Colonic mucosa (tissue), 4 donors: ENCODE measurements around the gene SLAMF9. TPM values are rescaled to one million over a fixed set of nuclear protein-coding genes. Genes with fewer than 3 reads are reported as not detected.
"Not testable (repeated sequence)": the region's sequence is repeated elsewhere in the genome, so short reads cannot be mapped to it uniquely, and the experiment has no call there.

Experiments used
- DNase-seq: peaks from one replicate; pipeline ENCODE4 v3.0.0-alpha.2; 2020
- H3K27ac ChIP-seq: fragments of 200-600 bp; one replicate; pipeline ENCODE4 v1.8.0; 2021
- H3K27me3 ChIP-seq: fragments of 200-600 bp; one replicate; pipeline ENCODE4 v1.8.0; 2021
- H3K36me3 ChIP-seq: fragments of 200-600 bp; one replicate; pipeline ENCODE4 v1.8.0; 2021
- H3K4me1 ChIP-seq: fragments of 200-600 bp; one replicate; pipeline ENCODE4 v1.8.0; 2021; ENCODE audit warnings: mild to moderate bottlenecking
- H3K4me3 ChIP-seq: fragments of 200-600 bp; one replicate; pipeline ENCODE4 v1.8.0; 2021
- H3K9ac ChIP-seq, 2 donors: one replicate each; pipeline ENCODE4 v1.7.0; 2013; ENCODE audit warnings: control low read depth in 2 of 2, low read depth in 2 of 2, low read length in 2 of 2
- H3K9me3 ChIP-seq: fragments of 200-600 bp; one replicate; pipeline ENCODE4 v1.8.0; 2021
- CTCF ChIP-seq: fragments of 200-600 bp; IDR thresholded peaks from one replicate; pipeline ENCODE4 v1.8.0; 2022; ENCODE audit warnings: antibody characterized with exemption, mild to moderate bottlenecking
- intact Hi-C: fragments of 100-400 bp; cut with DNase I; formaldehyde crosslinking; loops from one replicate; pipeline ENCODE4 v1.14.1; 2022
- total RNA-seq, 2 donors: library from RNA; stranded (reverse); fragmentation: NEBNext Ultra II Directional in 1 of 2; extraction: Animal tissue kit (Norgen Biotek cat#: 25700) in 1 of 2; gene quantifications; one replicate each; pipeline ENCODE4 v1.2.1, GENCODE V29; 2021
- donor health status: healthy.
- donor health status: DM: no; HTN: no; CAD: no.
- donor health status: DM: no; HTN: no; CAD: no.

Gene SLAMF9
- total RNA-seq, 2 donors from 2014 or later: not detected

GRCh38 chr1:159906960-159907359 is 47.1 kb downstream of the SLAMF9 start:
- DNase-seq: no peak
- intact Hi-C loops: no loop called here
- Histone ChIP-seq H3K36me3 (no peaks in the 10 kb centered on the region), H3K9ac (no peak overlapping the region), H3K4me3 (no peak overlapping the region), H3K4me1 (no peaks in the 10 kb centered on the region), H3K27ac (no peak overlapping the region), H3K27me3 (no peaks in the 10 kb centered on the region), H3K9me3 (no peaks in the 10 kb centered on the region)
- no peak for TF ChIP-seq CTCF

- H3K27ac ChIP-seq, H3K9ac ChIP-seq, H3K4me1 ChIP-seq, H3K36me3 ChIP-seq, H3K9me3 ChIP-seq, DNase-seq, H3K27me3 ChIP-seq, H3K4me3 ChIP-seq, intact Hi-C loops: not testable (repeated sequence)
Measured at GRCh38 chr1:159904036-159904435, 50.0 kb downstream of the SLAMF9 start.

- intact Hi-C loops: no loop called here
- Histone ChIP-seq H3K4me1 (no peaks in the 10 kb centered on the region), H3K36me3 (no peaks in the 10 kb centered on the region), H3K4me3 (no peak overlapping the region), H3K27ac (no peak overlapping the region), H3K9me3 (no peaks in the 10 kb centered on the region), H3K9ac (no peak overlapping the region), H3K27me3 (no peaks in the 10 kb centered on the region)
- no peak for DNase-seq
- no peak for TF ChIP-seq CTCF
Measured at GRCh38 chr1:159902541-159902940, 51.5 kb downstream of the SLAMF9 start.

Other genes starting within 250 kb of the SLAMF9 start
- gene CRP, start 239.6 kb downstream of the SLAMF9 start, total RNA-seq: 1 to 10 TPM in 1 of 2 donors, not detected in 1; 1.9 TPM
- gene DUSP23, start 173.3 kb downstream of the SLAMF9 start, total RNA-seq: 10 to 100 TPM; 43.3 to 50.4 TPM
- gene FCRL6, start 151.9 kb downstream of the SLAMF9 start, total RNA-seq: not detected
- gene SLAMF8, start 127.4 kb downstream of the SLAMF9 start, total RNA-seq: 1 to 10 TPM; 1.5 to 1.9 TPM
- not detected for gene VSIG8, start 91.6 kb downstream of the SLAMF9 start, total RNA-seq
- gene CFAP45, start 54.1 kb downstream of the SLAMF9 start, total RNA-seq: under 1 TPM in 1 of 2 donors, not detected in 1; 0.30 TPM
- 100 to 1,000 TPM; 354 to 515 TPM for gene TAGLN2, start 28.7 kb downstream of the SLAMF9 start, total RNA-seq
- 10 to 100 TPM; 14.1 to 41.8 TPM for gene IGSF9, start 8.6 kb downstream of the SLAMF9 start, total RNA-seq
- 1 to 10 TPM; 4.0 to 6.2 TPM for gene PIGM, start 77.8 kb upstream of the SLAMF9 start, total RNA-seq
- gene KCNJ10, start 115.9 kb upstream of the SLAMF9 start, total RNA-seq: under 1 TPM in 1 of 2 donors, not detected in 1; 0.29 TPM
- gene KCNJ9, start 127.3 kb upstream of the SLAMF9 start, total RNA-seq: under 1 TPM; 0.11 to 0.30 TPM
- 10 to 100 TPM; 53.6 to 60.2 TPM for gene IGSF8, start 144.4 kb upstream of the SLAMF9 start, total RNA-seq
- gene ATP1A2, start 161.5 kb upstream of the SLAMF9 start, total RNA-seq: 1 to 10 TPM; 1.5 to 6.1 TPM
- not detected for gene ATP1A4, start 197.4 kb upstream of the SLAMF9 start, total RNA-seq
- not detected for gene CASQ1, start 236.3 kb upstream of the SLAMF9 start, total RNA-seq